ENCODE measurements around the gene PLXND1.
"Not testable (repeated sequence)": the region's sequence is repeated elsewhere in the genome, so short reads cannot be mapped to it uniquely, and the experiment has no call there.

PLXND1 gene

DNA sequence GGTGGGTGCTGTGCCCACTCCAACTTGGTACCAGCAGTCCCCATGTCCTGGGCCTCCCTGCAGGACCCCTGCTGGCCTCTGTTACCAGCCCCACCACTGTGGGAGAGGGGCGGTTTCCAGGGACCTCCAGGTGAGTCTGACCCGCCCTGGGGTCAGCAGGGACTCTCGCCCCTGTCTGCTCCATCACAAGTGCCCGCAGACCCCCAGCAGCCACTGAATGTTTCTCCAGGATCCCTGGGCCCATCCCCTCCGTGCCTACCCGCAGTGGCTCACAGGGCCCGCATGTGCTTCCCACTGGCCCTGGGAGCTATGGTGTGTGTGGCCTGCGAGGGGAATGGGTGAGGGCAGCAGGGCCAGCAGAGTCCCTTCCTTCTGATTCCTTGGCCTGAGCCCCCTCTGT is 87.9 kb downstream of the PLXND1 start:
- Histone ChIP-seq H2AFZ (ENCODE audit: low read depth, low read length) (no peak overlapping the region), H4K20me1 (ENCODE audit: insufficient read depth, low read length) (no peaks in the 10 kb centered on the region), H3K9ac (ENCODE audit: low read length) (no peak overlapping the region), H3K4me3 (ENCODE audit: low read length) (no peak overlapping the region), H3K27ac (ENCODE audit: low read length) (no peak overlapping the region), H3K79me2 (ENCODE audit: low read length) (no peaks in the 10 kb centered on the region), H3K4me1 (ENCODE audit: low read length) (peaks cover 6% of the 10 kb centered on the region; the same call in 1 of the 2 replicates), H3K27me3 (ENCODE audit: low read depth, low read length) (no peaks in the 10 kb centered on the region), H3K36me3 (replicated peaks; ENCODE audit: low read depth, low read length) (no peaks in the 10 kb centered on the region), H3K9me3 (ENCODE audit: insufficient read depth, low read length) (no peaks in the 10 kb centered on the region), H3K4me2 (ENCODE audit: low read length) (no peak overlapping the region)
- no peak for TF ChIP-seq EZH2phosphoT487 (IDR thresholded peaks at IDR 0.05; ENCODE audit: low read depth)
- TF ChIP-seq, protein P1, sequence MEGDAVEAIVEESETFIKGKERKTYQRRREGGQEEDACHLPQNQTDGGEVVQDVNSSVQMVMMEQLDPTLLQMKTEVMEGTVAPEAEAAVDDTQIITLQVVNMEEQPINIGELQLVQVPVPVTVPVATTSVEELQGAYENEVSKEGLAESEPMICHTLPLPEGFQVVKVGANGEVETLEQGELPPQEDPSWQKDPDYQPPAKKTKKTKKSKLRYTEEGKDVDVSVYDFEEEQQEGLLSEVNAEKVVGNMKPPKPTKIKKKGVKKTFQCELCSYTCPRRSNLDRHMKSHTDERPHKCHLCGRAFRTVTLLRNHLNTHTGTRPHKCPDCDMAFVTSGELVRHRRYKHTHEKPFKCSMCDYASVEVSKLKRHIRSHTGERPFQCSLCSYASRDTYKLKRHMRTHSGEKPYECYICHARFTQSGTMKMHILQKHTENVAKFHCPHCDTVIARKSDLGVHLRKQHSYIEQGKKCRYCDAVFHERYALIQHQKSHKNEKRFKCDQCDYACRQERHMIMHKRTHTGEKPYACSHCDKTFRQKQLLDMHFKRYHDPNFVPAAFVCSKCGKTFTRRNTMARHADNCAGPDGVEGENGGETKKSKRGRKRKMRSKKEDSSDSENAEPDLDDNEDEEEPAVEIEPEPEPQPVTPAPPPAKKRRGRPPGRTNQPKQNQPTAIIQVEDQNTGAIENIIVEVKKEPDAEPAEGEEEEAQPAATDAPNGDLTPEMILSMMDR (IDR thresholded peaks at IDR 0.05; ENCODE audit: low read depth, low read length) = no peak

DNA sequence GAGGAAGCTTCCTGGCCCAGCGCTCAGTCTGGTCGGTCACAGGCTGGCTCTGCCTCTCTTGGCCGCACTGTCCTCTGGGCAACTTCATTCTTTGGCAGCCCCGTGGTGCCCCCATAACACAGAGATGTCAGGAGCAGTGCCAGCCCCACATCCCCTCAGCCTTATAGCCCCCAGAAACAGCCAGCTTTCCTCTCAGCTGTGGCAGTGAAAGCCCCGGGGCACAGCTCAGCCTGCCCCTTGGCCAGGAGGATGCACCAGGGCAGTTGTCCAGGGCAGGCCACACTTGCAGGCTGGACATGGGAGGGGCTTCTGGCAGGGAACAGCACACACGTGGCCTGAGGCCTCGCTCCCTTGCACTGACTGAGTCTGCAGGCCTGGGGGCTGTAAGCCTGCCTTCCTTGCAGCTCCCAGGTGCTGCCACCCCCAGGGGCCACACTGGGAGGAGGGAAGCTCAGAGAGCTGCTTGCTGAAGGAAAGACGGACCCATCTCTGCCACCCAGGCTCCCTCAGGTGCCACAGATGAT is 88.4 kb downstream of the PLXND1 start:
- H3K4me1 ChIP-seq (ENCODE audit: low read length) = peaks cover under 1% of the 10 kb centered on the region; the same call in 1 of the 2 replicates
- H3K79me2 ChIP-seq (ENCODE audit: low read length) = no peaks in the 10 kb centered on the region
- TF ChIP-seq, protein P1 (IDR thresholded peaks at IDR 0.05; ENCODE audit: low read depth, low read length) = no peak
- no peak for TF ChIP-seq EZH2phosphoT487 (IDR thresholded peaks at IDR 0.05; ENCODE audit: low read depth)
- H3K4me3 ChIP-seq (ENCODE audit: low read length) = no peak overlapping the region
- H3K4me2 ChIP-seq (ENCODE audit: low read length) = no peak overlapping the region
- H3K9me3 ChIP-seq (ENCODE audit: insufficient read depth, low read length) = no peaks in the 10 kb centered on the region
- no peaks in the 10 kb centered on the region for H4K20me1 ChIP-seq (ENCODE audit: insufficient read depth, low read length)
- no peak overlapping the region for H2AFZ ChIP-seq (ENCODE audit: low read depth, low read length)
- no peaks in the 10 kb centered on the region for H3K27me3 ChIP-seq (ENCODE audit: low read depth, low read length)
- H3K36me3 ChIP-seq (replicated peaks; ENCODE audit: low read depth, low read length) = no peaks in the 10 kb centered on the region
- H3K9ac ChIP-seq (ENCODE audit: low read length) = no peak overlapping the region
- H3K27ac ChIP-seq (ENCODE audit: low read length) = no peak overlapping the region

DNA sequence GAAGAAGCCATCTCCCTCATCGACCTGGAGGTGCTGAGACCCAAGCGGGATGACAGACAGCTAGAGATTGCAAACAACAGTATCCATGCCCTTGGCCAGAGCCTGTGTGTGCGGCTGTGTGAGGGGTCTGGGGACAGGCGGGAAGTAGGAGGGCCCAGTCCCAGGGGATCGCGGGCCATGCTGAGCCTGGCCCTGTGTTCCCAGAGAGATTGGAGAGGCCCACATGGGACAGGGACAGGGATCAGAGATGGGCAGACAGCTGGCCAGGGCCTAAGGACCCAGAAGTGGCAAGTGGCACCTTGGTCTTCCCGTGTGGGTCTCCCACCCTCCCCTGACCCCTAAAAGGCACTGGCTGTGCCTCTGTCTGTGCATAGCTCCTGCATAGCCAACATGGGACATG is 89.0 kb downstream of the PLXND1 start:
- TF ChIP-seq, protein P1 (IDR thresholded peaks at IDR 0.05; ENCODE audit: low read depth, low read length) = no peak
- TF ChIP-seq EZH2phosphoT487 (IDR thresholded peaks at IDR 0.05; ENCODE audit: low read depth) = no peak
- H3K36me3 ChIP-seq (replicated peaks; ENCODE audit: low read depth, low read length) = no peaks in the 10 kb centered on the region
- no peaks in the 10 kb centered on the region for H3K4me1 ChIP-seq (ENCODE audit: low read length)
- no peaks in the 10 kb centered on the region for H3K79me2 ChIP-seq (ENCODE audit: low read length)
- no peak overlapping the region for H3K9ac ChIP-seq (ENCODE audit: low read length)
- H4K20me1 ChIP-seq (ENCODE audit: insufficient read depth, low read length) = no peaks in the 10 kb centered on the region
- no peaks in the 10 kb centered on the region for H3K9me3 ChIP-seq (ENCODE audit: insufficient read depth, low read length)
- no peak overlapping the region for H3K27ac ChIP-seq (ENCODE audit: low read length)
- no peak overlapping the region for H3K4me3 ChIP-seq (ENCODE audit: low read length)
- no peaks in the 10 kb centered on the region for H3K27me3 ChIP-seq (ENCODE audit: low read depth, low read length)
- no peak overlapping the region for H3K4me2 ChIP-seq (ENCODE audit: low read length)
- no peak overlapping the region for H2AFZ ChIP-seq (ENCODE audit: low read depth, low read length)

DNA sequence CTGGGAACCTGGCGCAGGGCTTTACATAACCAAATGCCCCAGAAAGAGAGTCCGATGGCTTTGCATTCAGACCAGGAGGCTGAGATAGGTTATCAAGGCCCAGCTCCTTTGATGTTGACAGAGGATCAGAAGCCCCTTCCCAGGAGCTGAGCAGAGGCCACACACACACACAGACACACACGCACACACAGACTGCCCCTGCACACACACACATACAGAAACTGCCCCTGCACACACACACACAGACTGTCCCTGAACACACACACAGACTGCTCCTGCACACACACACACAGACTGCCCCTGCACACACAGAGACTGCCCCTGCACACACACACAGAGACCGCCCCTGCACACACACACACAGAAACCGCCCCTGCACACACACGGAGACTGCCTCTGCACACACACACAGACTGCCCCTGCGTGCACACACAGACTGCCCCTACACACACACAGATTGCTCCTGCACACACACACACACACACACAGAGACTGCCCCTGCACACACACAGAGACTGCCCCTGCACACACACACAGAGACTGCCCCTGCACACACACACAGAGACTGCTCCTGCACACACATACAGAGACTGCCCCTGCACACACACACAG is 90.5 kb downstream of the PLXND1 start:
- H3K4me3 ChIP-seq (ENCODE audit: low read length); H3K9ac ChIP-seq (ENCODE audit: low read length); H3K27ac ChIP-seq (ENCODE audit: low read length); H3K4me2 ChIP-seq (ENCODE audit: low read length); H3K36me3 ChIP-seq (replicated peaks; ENCODE audit: low read depth, low read length); H3K79me2 ChIP-seq (ENCODE audit: low read length); H4K20me1 ChIP-seq (ENCODE audit: insufficient read depth, low read length); H3K27me3 ChIP-seq (ENCODE audit: low read depth, low read length); H3K9me3 ChIP-seq (ENCODE audit: insufficient read depth, low read length); H3K4me1 ChIP-seq (ENCODE audit: low read length); H2AFZ ChIP-seq (ENCODE audit: low read depth, low read length): not testable (repeated sequence)

DNA sequence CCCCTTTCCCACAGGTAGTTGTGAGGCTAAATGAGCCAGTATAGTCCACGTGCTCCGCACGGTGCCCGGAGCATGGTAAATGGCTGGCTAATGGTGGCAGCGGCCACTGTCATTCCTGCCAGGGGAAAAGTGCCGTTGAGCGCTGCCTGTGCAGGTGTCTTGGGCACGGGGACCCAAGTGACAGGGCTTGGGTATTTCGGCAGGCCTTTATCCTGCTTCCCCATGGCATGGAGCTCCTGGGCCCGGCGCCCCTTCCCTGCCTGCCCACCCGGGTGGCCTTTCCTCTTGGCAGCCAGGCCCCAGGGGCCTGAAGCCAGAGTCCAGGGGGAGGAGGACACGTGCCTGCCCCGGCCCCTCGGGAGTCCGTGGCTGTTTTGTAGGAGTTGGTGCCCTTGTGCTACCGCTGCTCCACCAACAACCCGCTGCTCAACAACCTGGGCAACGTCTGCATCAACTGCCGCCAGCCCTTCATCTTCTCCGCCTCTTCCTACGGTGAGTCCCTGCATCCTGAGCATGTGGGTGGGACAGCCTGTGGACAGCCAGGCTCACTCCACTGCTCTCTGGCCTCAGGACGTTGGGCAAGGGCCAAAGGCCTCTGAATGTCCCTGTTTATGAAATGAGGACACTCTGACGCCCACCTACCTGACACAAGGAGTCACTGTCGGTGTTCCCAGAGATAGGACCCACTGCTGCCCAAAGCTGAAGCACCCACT is 91.2 kb downstream of the PLXND1 start:
- not testable (repeated sequence) for H3K36me3 ChIP-seq (replicated peaks; ENCODE audit: low read depth, low read length); H3K27me3 ChIP-seq (ENCODE audit: low read depth, low read length); H3K4me2 ChIP-seq (ENCODE audit: low read length); H2AFZ ChIP-seq (ENCODE audit: low read depth, low read length); H3K27ac ChIP-seq (ENCODE audit: low read length); H3K79me2 ChIP-seq (ENCODE audit: low read length); H3K4me3 ChIP-seq (ENCODE audit: low read length); H3K9ac ChIP-seq (ENCODE audit: low read length); H4K20me1 ChIP-seq (ENCODE audit: insufficient read depth, low read length); H3K9me3 ChIP-seq (ENCODE audit: insufficient read depth, low read length); H3K4me1 ChIP-seq (ENCODE audit: low read length)
